ENCODE measurements around the gene DSC1. TPM values are rescaled to one million over a fixed set of nuclear protein-coding genes. Genes with fewer than 3 reads are reported as not detected.

The DSC1 gene
- total RNA-seq, 3 donors from 2014 or later = 0.07 TPM; not detected in 2

- Histone ChIP-seq H3K4me3 (no peak overlapping the region), H3K9me3 (no peaks in the 10 kb centered on the region), H3K36me3 (ENCODE audit: low read depth) (no peaks in the 10 kb centered on the region), H3K4me1 (ENCODE audit: low read depth) (peaks cover 11% of the 10 kb centered on the region)
- peak in 1 of 3 donors; percentile 51 for DNase-seq
- no peak for TF ChIP-seq CTCF (IDR thresholded peaks at IDR 0.05)
- peak; percentile 64 for ATAC-seq
- intact Hi-C loops (cut with DNase I, micrococcal nuclease) = no loop called here
Measured at GRCh38 chr18:31206071-31206470, 43.4 kb upstream of the DSC1 start.

- peaks cover 11% of the 10 kb centered on the region for H3K4me1 ChIP-seq (ENCODE audit: low read depth)
- DNase-seq = no peak
- intact Hi-C loops (cut with DNase I, micrococcal nuclease) = no loop called here
- no peaks in the 10 kb centered on the region for H3K9me3 ChIP-seq
- ATAC-seq = no peak
- H3K36me3 ChIP-seq (ENCODE audit: low read depth) = no peaks in the 10 kb centered on the region
- TF ChIP-seq CTCF (IDR thresholded peaks at IDR 0.05) = no peak
- H3K4me3 ChIP-seq = no peak overlapping the region
Measured at GRCh38 chr18:31205273-31205672, 42.6 kb upstream of the DSC1 start.

GRCh38 chr18:31204833-31205232, 42.2 kb upstream of the DSC1 start:
- no peaks in the 10 kb centered on the region for H3K36me3 ChIP-seq (ENCODE audit: low read depth)
- no peak overlapping the region for H3K4me3 ChIP-seq
- DNase-seq = peak in 2 of 3 donors; percentile 38 to 48

GRCh38 chr18:31204166-31204565, 41.5 kb upstream of the DSC1 start:
- no peak for DNase-seq
- Histone ChIP-seq H3K4me1 (ENCODE audit: low read depth) (peaks cover 13% of the 10 kb centered on the region), H3K4me3 (no peak overlapping the region), H3K36me3 (ENCODE audit: low read depth) (no peaks in the 10 kb centered on the region), H3K9me3 (no peaks in the 10 kb centered on the region)
- TF ChIP-seq CTCF (IDR thresholded peaks at IDR 0.05) = no peak
- no peak for ATAC-seq
- intact Hi-C loops (cut with DNase I, micrococcal nuclease) = loop anchor here in 1 of 2 donors (5.0 kb wide), 1 partner anchor 102 kb away; the partner anchor contains the start of gene DSC2

More at GRCh38 chr18:31204833-31205232, 42.2 kb upstream of the DSC1 start:
- no peak for ATAC-seq
- no peak for TF ChIP-seq CTCF (IDR thresholded peaks at IDR 0.05)
- Histone ChIP-seq H3K4me1 (ENCODE audit: low read depth) (peaks cover 12% of the 10 kb centered on the region), H3K9me3 (no peaks in the 10 kb centered on the region)
- intact Hi-C loops (cut with DNase I, micrococcal nuclease) = loop anchor here in 1 of 2 donors (5.0 kb wide), 1 partner anchor 103 kb away; the partner anchor contains the start of gene DSC2

GRCh38 chr18:31203794-31204148, 41.1 kb upstream of the DSC1 start:
- Histone ChIP-seq H3K4me3 (no peak overlapping the region), H3K36me3 (ENCODE audit: low read depth) (no peaks in the 10 kb centered on the region), H3K4me1 (ENCODE audit: low read depth) (peaks cover 13% of the 10 kb centered on the region), H3K9me3 (no peaks in the 10 kb centered on the region)
- DNase-seq (no peak), ATAC-seq (no peak)
- no peak for TF ChIP-seq CTCF (IDR thresholded peaks at IDR 0.05)
- intact Hi-C loops (cut with DNase I, micrococcal nuclease) = loop anchor here in 1 of 2 donors (5.0 kb wide), 1 partner anchor 101 kb away; the partner anchor contains the start of gene DSC2
